Right atrium auricular region (tissue), 2 donors: ENCODE measurements around the gene NHSL1. TPM values are rescaled to one million over a fixed set of nuclear protein-coding genes. Genes with fewer than 3 reads are reported as not detected.

ENCODE experiments used
- DNase-seq: peaks from one replicate; pipeline ENCODE4 v3.0.0-alpha.2; 2019; ENCODE audit warnings: low spot score
- H3K27ac ChIP-seq, 2 donors: fragments of 200-600 bp; sonication (generic); 1 replicate in 1 of 2; 2 replicates in 1 of 2; pipeline ENCODE4 v1.5.1; 2016 to 2019
- H3K27me3 ChIP-seq, 2 donors: fragments of 200-600 bp; sonication (generic); one replicate each; pipeline versions ENCODE4 v1.5.1 to v1.6.0; 2017 to 2019
- H3K36me3 ChIP-seq: fragments of 200-600 bp; sonication (generic); one replicate; pipeline ENCODE4 v1.5.1; 2016
- H3K4me1 ChIP-seq, 2 donors: fragments of 200-600 bp; sonication (generic); one replicate each; pipeline versions ENCODE4 v1.5.1 to v1.6.0; 2017 to 2019
- H3K4me3 ChIP-seq, 2 donors: fragments of 200-600 bp; sonication (generic); 1 replicate in 1 of 2; 2 replicates in 1 of 2; pipeline ENCODE4 v1.5.1; 2017 to 2019; ENCODE audit warnings: mild to moderate bottlenecking in 1 of 2, moderate library complexity in 1 of 2
- H3K9me3 ChIP-seq, 2 donors: fragments of 200-600 bp; sonication (generic); one replicate each; pipeline ENCODE4 v1.5.1; 2019
- CTCF ChIP-seq, 2 donors: fragments of 200-600 bp; sonication (generic); IDR thresholded peaks; one replicate each; pipeline ENCODE4 v1.5.1; 2019; ENCODE audit warnings: antibody characterized with exemption in 2 of 2
- total RNA-seq, 2 donors: library from RNA; depleted of rRNA; stranded (reverse); fragments of >200 nt; gene quantifications; one replicate each; pipeline ENCODE4 v1.1.0, GENCODE V29; 2016

The NHSL1 gene
- total RNA-seq, 2 donors from 2014 or later: 34.3 to 41.6 TPM

- H3K27ac ChIP-seq: peak overlapping the region in 1 of 2 donors; percentile 96
- H3K4me3 ChIP-seq: no peak overlapping the region
- no peak for TF ChIP-seq CTCF (IDR thresholded peaks at IDR 0.05)
- peaks cover 0 to 12% of the 10 kb centered on the region in 2 donors for H3K4me1 ChIP-seq
- H3K9me3 ChIP-seq: no peaks in the 10 kb centered on the region
- peaks cover 23% of the 10 kb centered on the region for H3K36me3 ChIP-seq
- no peaks in the 10 kb centered on the region for H3K27me3 ChIP-seq
- DNase-seq: no peak
Measured at GRCh38 chr6:138402838-138403187, 96.5 kb downstream of the NHSL1 start.

- Histone ChIP-seq H3K9me3 (no peaks in the 10 kb centered on the region), H3K27ac (no peak overlapping the region), H3K27me3 (no peaks in the 10 kb centered on the region), H3K4me1 (peaks cover 0 to 12% of the 10 kb centered on the region in 2 donors), H3K36me3 (peaks cover 17% of the 10 kb centered on the region), H3K4me3 (no peak overlapping the region)
- no peak for TF ChIP-seq CTCF (IDR thresholded peaks at IDR 0.05)
- DNase-seq: no peak
Measured at GRCh38 chr6:138401960-138402837, 97.1 kb downstream of the NHSL1 start.

- H3K27ac ChIP-seq: no peak overlapping the region
- no peak overlapping the region for H3K4me3 ChIP-seq
- TF ChIP-seq CTCF (IDR thresholded peaks at IDR 0.05): no peak
- no peaks in the 10 kb centered on the region for H3K36me3 ChIP-seq
- no peaks in the 10 kb centered on the region for H3K27me3 ChIP-seq
- H3K9me3 ChIP-seq: no peaks in the 10 kb centered on the region
- peaks cover 0 to 9% of the 10 kb centered on the region in 2 donors for H3K4me1 ChIP-seq
- no peak for DNase-seq
Measured at GRCh38 chr6:138400326-138400725, 99.0 kb downstream of the NHSL1 start.

GRCh38 chr6:138397128-138398122, 101.9 kb downstream of the NHSL1 start:
- no peak for TF ChIP-seq CTCF (IDR thresholded peaks at IDR 0.05)
- Histone ChIP-seq H3K27ac (no peak overlapping the region), H3K36me3 (no peaks in the 10 kb centered on the region), H3K9me3 (no peaks in the 10 kb centered on the region), H3K4me1 (peaks cover 0 to 12% of the 10 kb centered on the region in 2 donors), H3K27me3 (no peaks in the 10 kb centered on the region), H3K4me3 (no peak overlapping the region)
- no peak for DNase-seq

GRCh38 chr6:138396709-138397108, 102.6 kb downstream of the NHSL1 start:
- Histone ChIP-seq H3K36me3 (no peaks in the 10 kb centered on the region), H3K9me3 (no peaks in the 10 kb centered on the region), H3K4me3 (no peak overlapping the region), H3K4me1 (peaks cover 0 to 12% of the 10 kb centered on the region in 2 donors), H3K27me3 (no peaks in the 10 kb centered on the region), H3K27ac (no peak overlapping the region)
- no peak for TF ChIP-seq CTCF (IDR thresholded peaks at IDR 0.05)
- no peak for DNase-seq
